ENCODE measurements around the gene HNRNPLL.

GRCh38 chr2:38633895-38634294 is 31.2 kb upstream of the HNRNPLL start:
- TF ChIP-seq, protein P1, sequence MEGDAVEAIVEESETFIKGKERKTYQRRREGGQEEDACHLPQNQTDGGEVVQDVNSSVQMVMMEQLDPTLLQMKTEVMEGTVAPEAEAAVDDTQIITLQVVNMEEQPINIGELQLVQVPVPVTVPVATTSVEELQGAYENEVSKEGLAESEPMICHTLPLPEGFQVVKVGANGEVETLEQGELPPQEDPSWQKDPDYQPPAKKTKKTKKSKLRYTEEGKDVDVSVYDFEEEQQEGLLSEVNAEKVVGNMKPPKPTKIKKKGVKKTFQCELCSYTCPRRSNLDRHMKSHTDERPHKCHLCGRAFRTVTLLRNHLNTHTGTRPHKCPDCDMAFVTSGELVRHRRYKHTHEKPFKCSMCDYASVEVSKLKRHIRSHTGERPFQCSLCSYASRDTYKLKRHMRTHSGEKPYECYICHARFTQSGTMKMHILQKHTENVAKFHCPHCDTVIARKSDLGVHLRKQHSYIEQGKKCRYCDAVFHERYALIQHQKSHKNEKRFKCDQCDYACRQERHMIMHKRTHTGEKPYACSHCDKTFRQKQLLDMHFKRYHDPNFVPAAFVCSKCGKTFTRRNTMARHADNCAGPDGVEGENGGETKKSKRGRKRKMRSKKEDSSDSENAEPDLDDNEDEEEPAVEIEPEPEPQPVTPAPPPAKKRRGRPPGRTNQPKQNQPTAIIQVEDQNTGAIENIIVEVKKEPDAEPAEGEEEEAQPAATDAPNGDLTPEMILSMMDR (conservative IDR thresholded peaks at IDR 0.05; ENCODE audit: low read length): no peak
- TF ChIP-seq EZH2phosphoT487 (IDR thresholded peaks at IDR 0.05; ENCODE audit: borderline replicate concordance, low read depth, low read length): no peak
